ENCODE measurements around the gene LDB1. TPM values are rescaled to one million over a fixed set of nuclear protein-coding genes. Genes with fewer than 3 reads are reported as not detected.

LDB1 gene
- total RNA-seq, 1 donor from 2014 or later: 71.8 TPM

- H3K9me3 Mint-ChIP-seq: no peaks in the 10 kb centered on the region
- no peaks in the 10 kb centered on the region for H3K4me1 Mint-ChIP-seq (ENCODE audit: low read depth)
- no peaks in the 10 kb centered on the region for H3K27me3 Mint-ChIP-seq (ENCODE audit: low read depth)
- DNase-seq (ENCODE audit: low spot score): no peak
- no peak overlapping the region for H3K27ac Mint-ChIP-seq
- no peak overlapping the region for H3K4me3 Mint-ChIP-seq (ENCODE audit: low read depth)
- H3K36me3 Mint-ChIP-seq (ENCODE audit: low read depth): no peaks in the 10 kb centered on the region
- intact Hi-C loops (cut with micrococcal nuclease): no loop called here
Observed at GRCh38 chr10:102086196-102086595, 34.0 kb downstream of the LDB1 start.

GRCh38 chr10:102085336-102085735, 34.8 kb downstream of the LDB1 start:
- no peak for DNase-seq (ENCODE audit: low spot score)
- Mint-ChIP-seq H3K27me3 (ENCODE audit: low read depth) (no peaks in the 10 kb centered on the region), H3K4me1 (ENCODE audit: low read depth) (no peaks in the 10 kb centered on the region), H3K4me3 (ENCODE audit: low read depth) (no peak overlapping the region), H3K27ac (no peak overlapping the region), H3K36me3 (ENCODE audit: low read depth) (no peaks in the 10 kb centered on the region), H3K9me3 (no peaks in the 10 kb centered on the region)
- intact Hi-C loops (cut with micrococcal nuclease): no loop called here

- no peak for DNase-seq (ENCODE audit: low spot score)
- intact Hi-C loops (cut with micrococcal nuclease): no loop called here
- no peaks in the 10 kb centered on the region for H3K36me3 Mint-ChIP-seq (ENCODE audit: low read depth)
- H3K4me1 Mint-ChIP-seq (ENCODE audit: low read depth): no peaks in the 10 kb centered on the region
- H3K4me3 Mint-ChIP-seq (ENCODE audit: low read depth): no peak overlapping the region
- no peaks in the 10 kb centered on the region for H3K27me3 Mint-ChIP-seq (ENCODE audit: low read depth)
- H3K9me3 Mint-ChIP-seq: no peaks in the 10 kb centered on the region
- no peak overlapping the region for H3K27ac Mint-ChIP-seq
Observed at GRCh38 chr10:102083541-102083940, 36.6 kb downstream of the LDB1 start.

GRCh38 chr10:102072673-102073527, 47.3 kb downstream of the LDB1 start:
- no peak overlapping the region for H3K4me3 Mint-ChIP-seq (ENCODE audit: low read depth)
- peak; percentile 67 for DNase-seq (ENCODE audit: low spot score)
- no peaks in the 10 kb centered on the region for H3K9me3 Mint-ChIP-seq
- intact Hi-C loops (cut with micrococcal nuclease): loop anchor here (1.0 kb wide), 2 partner anchors 184 to 233 kb away; no protein-coding TSS in a partner anchor
- H3K27me3 Mint-ChIP-seq (ENCODE audit: low read depth): no peaks in the 10 kb centered on the region
- H3K36me3 Mint-ChIP-seq (ENCODE audit: low read depth): peaks cover 5% of the 10 kb centered on the region
- no peak overlapping the region for H3K27ac Mint-ChIP-seq
- no peaks in the 10 kb centered on the region for H3K4me1 Mint-ChIP-seq (ENCODE audit: low read depth)

GRCh38 chr10:102069071-102069470, 51.1 kb downstream of the LDB1 start:
- no peak overlapping the region for H3K27ac Mint-ChIP-seq
- H3K4me1 Mint-ChIP-seq (ENCODE audit: low read depth): peaks cover 19% of the 10 kb centered on the region
- DNase-seq (ENCODE audit: low spot score): no peak
- intact Hi-C loops (cut with micrococcal nuclease): loop anchor here (5.0 kb wide), 1 partner anchor 252 kb away; the partner anchor contains the start of gene OGA
- H3K9me3 Mint-ChIP-seq: no peaks in the 10 kb centered on the region
- H3K27me3 Mint-ChIP-seq (ENCODE audit: low read depth): no peaks in the 10 kb centered on the region
- no peak overlapping the region for H3K4me3 Mint-ChIP-seq (ENCODE audit: low read depth)
- peaks cover 9% of the 10 kb centered on the region for H3K36me3 Mint-ChIP-seq (ENCODE audit: low read depth)

GRCh38 chr10:102068216-102068615, 52.0 kb downstream of the LDB1 start:
- no peak overlapping the region for H3K4me3 Mint-ChIP-seq (ENCODE audit: low read depth)
- no peaks in the 10 kb centered on the region for H3K27me3 Mint-ChIP-seq (ENCODE audit: low read depth)
- no peak overlapping the region for H3K27ac Mint-ChIP-seq
- no peak for DNase-seq (ENCODE audit: low spot score)
- H3K9me3 Mint-ChIP-seq: no peaks in the 10 kb centered on the region
- intact Hi-C loops (cut with micrococcal nuclease): loop anchor here (5.0 kb wide), 1 partner anchor 251 kb away; the partner anchor contains the start of gene OGA
- peaks cover 9% of the 10 kb centered on the region for H3K36me3 Mint-ChIP-seq (ENCODE audit: low read depth)
- peaks cover 20% of the 10 kb centered on the region for H3K4me1 Mint-ChIP-seq (ENCODE audit: low read depth)

- Mint-ChIP-seq H3K27ac (no peak overlapping the region), H3K4me3 (ENCODE audit: low read depth) (peak overlapping the region; percentile 66), H3K27me3 (ENCODE audit: low read depth) (no peaks in the 10 kb centered on the region), H3K36me3 (ENCODE audit: low read depth) (peaks cover 9% of the 10 kb centered on the region), H3K4me1 (ENCODE audit: low read depth) (peaks cover 21% of the 10 kb centered on the region), H3K9me3 (no peaks in the 10 kb centered on the region)
- no peak for DNase-seq (ENCODE audit: low spot score)
- intact Hi-C loops (cut with micrococcal nuclease): loop anchor here (5.0 kb wide), 1 partner anchor 250 kb away; the partner anchor contains the start of gene OGA
Observed at GRCh38 chr10:102067091-102067916, 52.9 kb downstream of the LDB1 start.

- intact Hi-C loops (cut with micrococcal nuclease): loop anchor here (5.0 kb wide), 1 partner anchor 249 kb away; the partner anchor contains the start of gene OGA
- H3K4me3 Mint-ChIP-seq (ENCODE audit: low read depth): peak overlapping the region; percentile 86
- H3K27me3 Mint-ChIP-seq (ENCODE audit: low read depth): no peaks in the 10 kb centered on the region
- DNase-seq (ENCODE audit: low spot score): no peak
- H3K27ac Mint-ChIP-seq: peak overlapping the region; percentile 78
- H3K9me3 Mint-ChIP-seq: no peaks in the 10 kb centered on the region
- peaks cover 9% of the 10 kb centered on the region for H3K36me3 Mint-ChIP-seq (ENCODE audit: low read depth)
- H3K4me1 Mint-ChIP-seq (ENCODE audit: low read depth): peaks cover 21% of the 10 kb centered on the region
Observed at GRCh38 chr10:102066399-102067088, 53.6 kb downstream of the LDB1 start.

- intact Hi-C loops (cut with micrococcal nuclease): loop anchor here (1.0 to 5.0 kb wide), 4 partner anchors 9 to 248 kb away; partner anchors contain the start of genes ARMH3, NOLC1 and OGA
- H3K27ac Mint-ChIP-seq: peak overlapping the region; percentile 78
Observed at GRCh38 chr10:102065561-102066398, 54.4 kb downstream of the LDB1 start.

GRCh38 chr10:102064868-102065560, 55.2 kb downstream of the LDB1 start, which contains the start of gene HPS6:
Gene HPS6 (plus strand): TSS chr10:102065349. CDS start chr10:102065475, 126 bp downstream.
- peak within 1 kb of the TSS; percentile 89 for H3K27ac Mint-ChIP-seq
- intact Hi-C loops (cut with micrococcal nuclease): loop anchor here (1.0 to 5.0 kb wide), 4 partner anchors 9 to 248 kb away; partner anchors contain the start of genes ARMH3, NOLC1 and OGA
- H3K4me3 Mint-ChIP-seq (ENCODE audit: low read depth): peak within 1 kb of the TSS; percentile 86
- H3K4me1 Mint-ChIP-seq (ENCODE audit: low read depth): peaks cover 21% of the 10 kb centered on the region
- no peaks in the 10 kb centered on the region for H3K27me3 Mint-ChIP-seq (ENCODE audit: low read depth)
- no peaks in the 10 kb centered on the region for H3K9me3 Mint-ChIP-seq
- peak; percentile 88 for DNase-seq (ENCODE audit: low spot score)
- H3K36me3 Mint-ChIP-seq (ENCODE audit: low read depth): peaks cover 9% of the 10 kb centered on the region

More at GRCh38 chr10:102065561-102066398, 54.4 kb downstream of the LDB1 start:
- Mint-ChIP-seq H3K27me3 (ENCODE audit: low read depth) (no peaks in the 10 kb centered on the region), H3K36me3 (ENCODE audit: low read depth) (peaks cover 9% of the 10 kb centered on the region), H3K4me3 (ENCODE audit: low read depth) (peak overlapping the region; percentile 86), H3K9me3 (no peaks in the 10 kb centered on the region), H3K4me1 (ENCODE audit: low read depth) (peaks cover 21% of the 10 kb centered on the region)
- no peak for DNase-seq (ENCODE audit: low spot score)

GRCh38 chr10:102064503-102064867, 55.7 kb downstream of the LDB1 start:
- Mint-ChIP-seq H3K27ac (peak overlapping the region; percentile 89), H3K4me1 (ENCODE audit: low read depth) (peaks cover 21% of the 10 kb centered on the region), H3K4me3 (ENCODE audit: low read depth) (peak overlapping the region; percentile 80), H3K27me3 (ENCODE audit: low read depth) (no peaks in the 10 kb centered on the region), H3K36me3 (ENCODE audit: low read depth) (peaks cover 7% of the 10 kb centered on the region), H3K9me3 (no peaks in the 10 kb centered on the region)
- intact Hi-C loops (cut with micrococcal nuclease): loop anchor here (2.0 kb wide), 2 partner anchors 54 to 88 kb away; partner anchors contain the start of gene NOLC1
- DNase-seq (ENCODE audit: low spot score): no peak
